ENCODE results near the gene COLGALT1.

Gene COLGALT1

DNA sequence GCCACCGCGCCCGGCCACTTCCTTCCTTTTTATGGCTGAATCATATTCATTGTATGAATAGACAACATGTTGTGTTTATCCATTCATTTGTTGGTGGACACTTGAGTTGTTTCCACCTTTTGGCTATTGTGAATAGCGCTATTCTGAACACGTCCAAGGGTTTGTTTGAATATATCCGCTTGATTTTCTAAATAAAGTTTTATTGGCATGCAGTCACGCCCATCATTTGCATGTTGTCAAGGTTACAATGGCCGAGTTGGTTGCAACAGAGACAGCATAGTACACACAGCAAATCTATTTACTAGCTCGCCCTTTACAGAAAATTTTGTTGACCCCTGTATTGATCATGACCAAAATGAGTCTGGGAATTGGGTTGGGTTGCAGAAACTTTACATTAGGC lies 43.5 kb downstream of the COLGALT1 start:
- no peak for DNase-seq (ENCODE audit: low read depth in 2 of 2)

DNA sequence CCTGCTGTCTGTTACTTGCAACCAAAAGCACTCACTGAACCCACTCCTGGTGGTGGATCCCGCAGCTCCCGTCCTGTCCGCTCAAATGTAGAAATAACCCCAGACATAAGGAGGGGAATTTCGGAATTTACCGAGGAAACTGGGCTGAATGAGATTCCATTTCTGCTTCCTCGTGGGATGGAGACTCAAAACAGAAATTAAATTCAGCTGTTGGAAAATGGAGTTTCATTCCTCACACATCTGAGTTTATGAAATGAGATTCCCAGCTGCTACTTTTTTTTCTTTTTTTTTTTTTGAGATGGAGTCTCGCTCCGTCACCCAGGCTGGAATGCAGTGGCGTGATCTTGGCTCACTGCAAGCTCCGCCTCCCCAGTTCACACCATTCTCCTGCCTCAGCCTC lies 44.3 kb downstream of the COLGALT1 start:
- DNase-seq (ENCODE audit: low read depth in 2 of 2) = no peak

DNA sequence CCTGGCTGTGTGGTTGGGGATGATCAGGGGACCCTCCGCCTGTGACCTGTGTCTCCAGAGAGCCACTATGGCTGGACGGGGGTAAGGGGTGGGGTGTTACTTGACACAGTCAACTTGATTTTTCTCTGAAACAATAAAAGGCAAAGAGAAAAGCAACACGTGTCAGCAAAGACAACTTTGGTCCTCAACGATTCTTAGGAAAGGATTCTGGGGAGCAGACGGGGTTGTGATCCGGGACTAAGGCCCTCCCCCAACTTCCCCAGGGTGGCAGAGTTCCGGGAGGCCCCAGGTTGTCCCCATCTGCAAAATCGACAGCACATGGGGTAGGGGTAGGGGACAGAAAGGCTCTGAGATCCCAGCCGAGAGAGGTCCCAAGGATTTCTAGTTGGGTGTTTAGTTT lies 46.2 kb downstream of the COLGALT1 start:
- no peak for DNase-seq (ENCODE audit: low read depth in 2 of 2)

DNA sequence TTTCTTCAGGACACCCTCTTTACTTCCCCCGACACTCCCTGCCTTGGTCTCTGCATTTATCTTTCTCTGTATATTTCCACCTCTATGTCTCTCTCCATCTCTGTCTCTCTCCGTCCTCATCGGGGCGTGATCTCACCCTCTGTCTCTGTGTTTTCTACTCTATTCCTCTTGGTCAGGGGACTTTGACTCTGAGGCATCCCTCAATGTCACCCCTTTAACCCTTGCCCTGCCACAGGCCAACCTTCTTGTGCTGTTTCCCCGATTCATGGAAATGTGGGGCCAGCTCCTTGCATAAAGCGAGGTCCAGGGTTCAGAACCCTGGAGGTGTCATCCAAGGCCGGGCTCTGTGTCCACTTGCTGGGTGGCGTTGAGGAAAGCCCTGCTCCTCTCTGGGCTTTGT lies 46.8 kb downstream of the COLGALT1 start:
- no peak for DNase-seq (ENCODE audit: low read depth in 2 of 2)

DNA sequence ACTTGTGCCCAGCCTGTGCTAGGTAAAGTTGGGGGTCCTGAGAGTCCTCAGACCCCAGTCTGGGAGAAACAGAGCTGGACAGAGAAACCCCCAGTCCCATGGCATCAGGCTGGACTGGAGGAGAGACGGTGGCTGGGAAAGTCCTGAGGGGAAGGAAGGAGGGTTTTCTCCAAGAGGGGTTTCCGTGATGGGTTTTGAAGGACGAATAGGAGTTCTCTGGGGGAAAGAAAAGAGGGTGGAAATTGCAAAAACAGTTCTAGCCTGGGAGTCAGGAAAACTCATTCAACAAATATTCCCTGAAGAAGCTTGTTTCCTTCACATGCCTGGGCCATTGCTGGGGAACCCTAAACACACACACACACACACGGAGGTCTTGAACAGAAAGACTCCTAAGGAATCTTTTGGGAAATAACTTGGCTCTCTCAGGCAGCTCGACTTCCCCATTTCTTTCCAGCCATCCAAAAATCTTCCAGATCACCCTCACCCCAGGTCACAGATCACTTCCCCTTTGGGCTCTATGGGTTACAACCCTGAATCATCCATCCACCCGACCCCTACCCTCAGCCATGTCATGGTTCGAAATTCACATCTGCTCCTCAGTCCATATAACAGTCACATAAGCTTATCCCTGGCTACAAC lies 47.5 kb downstream of the COLGALT1 start:
- no peak for DNase-seq (ENCODE audit: low read depth in 2 of 2)

DNA sequence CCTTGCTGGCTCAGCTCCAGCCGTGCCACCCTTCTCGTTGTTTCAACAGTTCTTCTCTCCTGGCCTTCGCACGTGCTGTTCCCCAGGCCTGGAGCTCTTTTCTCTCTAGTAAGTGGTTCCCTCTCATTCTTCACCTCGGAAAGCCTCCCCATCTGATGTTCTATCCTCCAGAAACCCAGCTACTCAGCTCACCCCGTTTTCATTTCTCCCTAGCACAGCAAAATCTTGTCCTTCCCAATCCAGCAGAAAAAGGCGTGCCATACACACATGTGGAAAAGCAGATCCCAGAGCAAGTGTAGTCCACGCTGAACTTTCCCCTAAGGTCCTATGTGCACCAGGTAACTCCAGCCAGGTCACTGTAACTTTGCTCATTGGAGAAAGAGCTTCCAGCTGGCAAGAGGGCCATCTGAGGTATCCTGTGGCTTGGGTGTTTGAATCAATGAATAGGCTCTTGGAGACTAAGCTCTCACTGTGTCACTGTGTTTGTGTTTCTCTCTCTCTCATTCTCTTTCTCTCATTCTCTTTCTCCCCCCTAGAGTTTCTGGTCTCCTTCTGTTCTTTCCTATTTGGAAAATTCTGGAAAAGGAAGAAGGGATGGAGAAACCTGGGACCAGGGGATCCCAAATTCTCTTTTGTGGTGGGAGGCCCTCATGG lies 49.0 kb downstream of the COLGALT1 start:
- DNase-seq (ENCODE audit: low read depth in 2 of 2) = no peak

DNA sequence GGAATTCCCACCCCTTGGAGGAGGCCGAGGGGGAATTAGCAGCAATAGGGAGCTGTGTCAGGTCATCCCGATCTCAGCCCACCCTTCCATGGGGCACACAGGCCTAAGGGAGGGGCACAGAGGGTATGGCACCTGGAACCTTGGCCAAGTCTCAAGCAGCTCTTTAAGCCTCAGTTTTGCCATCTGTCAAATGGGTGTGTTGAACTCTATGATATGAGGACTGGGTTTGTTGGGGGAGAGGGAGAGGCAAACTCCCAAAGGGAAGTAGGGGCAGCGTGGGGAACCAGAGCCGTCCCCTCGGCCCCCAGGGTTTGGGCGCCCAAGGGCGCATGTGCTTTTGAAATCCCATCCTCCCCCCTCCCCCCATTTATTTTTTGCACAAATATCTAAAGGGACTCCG lies 49.7 kb downstream of the COLGALT1 start:
- DNase-seq (ENCODE audit: low read depth in 2 of 2) = no peak

DNA sequence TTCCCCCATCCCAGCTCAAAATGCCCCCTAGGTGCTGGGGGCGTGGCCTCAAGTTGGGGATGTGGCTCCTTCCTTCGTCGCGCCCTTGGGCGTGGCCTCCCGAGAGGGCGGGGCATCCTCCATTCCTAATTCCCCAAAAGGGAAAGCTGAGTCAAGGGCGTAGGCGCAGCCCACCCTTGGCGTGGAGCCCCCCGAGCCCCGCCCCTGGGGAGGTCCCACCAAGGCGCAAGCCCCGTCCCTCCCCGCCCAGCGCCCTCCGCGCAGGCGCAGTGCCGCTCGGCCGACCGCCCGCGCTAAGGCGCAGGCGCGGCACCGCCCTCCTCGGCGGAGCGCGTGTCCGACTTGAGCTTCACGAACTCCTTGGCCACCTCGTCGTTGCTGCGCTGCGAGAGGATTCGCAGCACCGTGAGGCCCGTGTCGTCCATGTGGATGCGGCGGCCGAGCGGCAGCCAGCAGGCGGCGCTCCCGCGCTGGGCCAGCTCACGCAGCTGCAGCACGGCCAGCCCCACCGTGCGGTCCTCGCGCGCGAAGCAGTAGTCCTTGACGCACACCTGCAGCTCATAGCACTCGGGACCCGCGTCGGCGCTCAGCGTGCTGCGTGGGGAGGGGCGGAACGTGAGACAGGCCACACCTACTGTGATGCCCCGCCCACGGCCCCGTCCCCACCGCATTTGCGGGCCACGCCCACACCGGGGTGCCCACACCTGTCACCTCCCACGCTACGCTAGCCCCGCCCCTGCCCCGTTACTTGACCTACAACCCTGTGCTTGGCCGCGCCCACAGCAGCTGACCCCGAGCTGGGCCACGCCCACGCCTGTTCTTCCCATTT lies 50.5 kb downstream of the COLGALT1 start:
- DNase-seq (ENCODE audit: low read depth in 2 of 2) = peak; percentile 56 to 74

DNA sequence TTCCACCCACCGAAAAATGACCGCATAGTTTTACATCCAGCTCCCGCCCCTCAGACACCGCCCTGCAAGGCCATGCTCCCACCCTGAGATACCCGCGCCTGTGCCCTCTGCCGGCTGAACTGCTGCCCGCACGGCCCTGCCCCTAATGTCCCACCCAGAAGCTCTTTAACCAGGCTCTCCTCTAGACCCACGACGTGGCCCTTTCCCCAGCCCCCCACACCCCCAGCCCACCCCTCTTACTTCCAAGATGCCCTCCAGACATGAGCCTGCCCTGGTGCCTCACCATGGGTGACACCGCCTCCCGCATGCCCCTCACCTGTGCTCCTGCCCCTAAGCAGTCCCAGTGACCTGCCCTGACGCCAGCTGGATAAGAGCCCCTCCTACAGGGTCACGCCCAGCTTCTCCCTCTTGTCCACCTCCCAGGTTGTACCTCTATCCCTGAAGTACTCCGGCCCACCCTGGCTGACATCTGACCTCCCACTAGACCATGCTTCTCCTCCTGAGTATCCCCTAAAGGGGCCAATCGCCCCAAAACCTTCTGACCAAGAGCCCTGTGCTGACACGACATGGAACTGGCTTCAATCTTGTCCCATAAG lies 51.2 kb downstream of the COLGALT1 start:
- no peak for DNase-seq (ENCODE audit: low read depth in 2 of 2)

DNA sequence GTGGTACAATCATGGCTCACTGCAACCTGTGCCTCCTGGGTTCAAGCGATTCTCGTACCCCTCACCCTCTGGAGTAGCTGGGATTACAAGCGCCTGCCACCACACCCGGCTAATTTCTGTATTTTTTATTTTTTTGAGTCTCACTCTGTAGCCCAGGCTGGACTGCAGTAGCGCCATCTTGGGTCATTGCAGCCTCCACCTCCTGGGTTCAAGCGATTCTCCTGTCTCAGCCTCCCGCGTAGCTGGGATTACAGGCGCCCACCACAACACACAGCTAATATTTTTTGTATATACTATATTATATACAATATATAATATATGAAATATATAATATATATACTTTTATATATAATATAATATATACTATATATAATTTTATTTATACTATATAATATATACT lies 52.5 kb downstream of the COLGALT1 start:
- DNase-seq (ENCODE audit: low read depth in 2 of 2) = no peak

DNA sequence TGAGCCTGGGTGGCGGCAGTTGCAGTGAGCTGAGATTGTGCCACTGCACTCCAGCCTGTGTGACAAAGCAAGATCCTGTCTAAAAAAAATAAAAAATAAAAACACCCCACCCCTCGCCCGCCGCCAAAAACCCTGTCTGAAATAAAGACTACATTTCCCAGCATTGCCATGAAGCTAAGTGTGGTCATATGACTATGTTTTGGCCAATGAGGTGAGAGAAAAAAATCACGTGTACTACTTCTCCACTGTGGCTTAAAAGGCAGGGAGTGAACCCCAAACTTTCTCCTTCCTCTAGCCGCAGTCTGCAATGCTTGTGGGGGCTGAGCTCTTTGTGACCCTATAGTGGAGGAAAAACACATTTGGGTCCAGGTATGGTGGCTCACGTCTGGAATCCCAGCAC lies 54.9 kb downstream of the COLGALT1 start:
- no peak for DNase-seq (ENCODE audit: low read depth in 2 of 2)

DNA sequence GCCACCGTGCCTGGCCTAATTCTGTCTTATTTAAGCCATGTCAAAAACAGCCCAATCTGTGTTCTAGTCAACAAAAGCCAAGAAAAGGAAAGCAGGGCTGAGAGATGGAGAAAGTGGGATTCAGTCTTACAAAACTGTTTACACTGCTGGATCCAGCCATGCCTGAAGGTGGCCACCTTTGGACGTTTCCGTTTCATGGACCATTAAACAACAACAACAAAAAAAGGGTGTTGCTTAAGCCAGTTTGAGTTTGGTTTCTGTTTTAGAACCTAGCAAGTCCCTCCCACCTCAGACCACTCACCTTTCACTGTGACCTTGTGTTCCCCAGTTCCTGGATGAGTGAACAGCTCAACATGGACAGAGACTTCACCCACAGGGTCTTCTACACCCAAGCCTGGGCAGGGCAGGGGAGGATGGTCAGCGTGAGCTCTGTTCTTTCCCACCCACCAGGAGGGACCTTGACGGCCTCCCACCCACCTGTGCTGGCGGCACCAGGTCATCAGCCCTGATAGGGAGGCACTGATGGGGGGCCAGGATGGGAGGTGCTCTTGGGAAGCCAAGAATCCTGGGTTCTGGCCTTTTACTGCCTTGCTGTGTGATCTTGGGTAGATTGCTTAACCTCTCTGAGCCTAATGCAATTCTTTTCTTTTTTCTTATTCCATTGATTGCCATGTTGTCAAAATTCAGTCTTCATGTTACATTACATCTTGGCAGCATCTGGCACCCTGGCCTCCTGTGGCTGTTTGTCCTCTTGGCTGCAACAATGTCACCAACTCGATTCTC lies 56.2 kb downstream of the COLGALT1 start:
- DNase-seq (ENCODE audit: low read depth in 2 of 2) = no peak

DNA sequence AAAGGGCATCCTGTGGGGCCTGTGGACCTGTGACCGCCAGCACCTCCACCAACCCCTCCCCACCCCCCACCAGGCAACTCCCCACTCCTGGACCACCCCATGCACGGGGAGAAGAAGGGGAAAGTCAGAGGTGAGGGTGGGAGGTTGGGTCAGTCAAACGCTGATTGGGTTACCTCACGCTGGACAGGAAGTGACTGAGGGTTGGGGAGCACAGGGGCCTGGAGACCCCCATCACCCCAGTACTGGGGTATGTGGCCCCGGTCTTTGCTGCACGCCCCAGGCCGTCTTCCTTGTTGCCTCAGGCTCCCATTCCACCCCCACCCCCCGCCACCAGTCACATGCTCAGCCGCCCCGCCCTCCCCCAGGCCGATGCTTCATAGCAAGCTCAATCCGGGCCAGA lies 59.0 kb downstream of the COLGALT1 start:
- DNase-seq (ENCODE audit: low read depth in 2 of 2) = no peak

DNA sequence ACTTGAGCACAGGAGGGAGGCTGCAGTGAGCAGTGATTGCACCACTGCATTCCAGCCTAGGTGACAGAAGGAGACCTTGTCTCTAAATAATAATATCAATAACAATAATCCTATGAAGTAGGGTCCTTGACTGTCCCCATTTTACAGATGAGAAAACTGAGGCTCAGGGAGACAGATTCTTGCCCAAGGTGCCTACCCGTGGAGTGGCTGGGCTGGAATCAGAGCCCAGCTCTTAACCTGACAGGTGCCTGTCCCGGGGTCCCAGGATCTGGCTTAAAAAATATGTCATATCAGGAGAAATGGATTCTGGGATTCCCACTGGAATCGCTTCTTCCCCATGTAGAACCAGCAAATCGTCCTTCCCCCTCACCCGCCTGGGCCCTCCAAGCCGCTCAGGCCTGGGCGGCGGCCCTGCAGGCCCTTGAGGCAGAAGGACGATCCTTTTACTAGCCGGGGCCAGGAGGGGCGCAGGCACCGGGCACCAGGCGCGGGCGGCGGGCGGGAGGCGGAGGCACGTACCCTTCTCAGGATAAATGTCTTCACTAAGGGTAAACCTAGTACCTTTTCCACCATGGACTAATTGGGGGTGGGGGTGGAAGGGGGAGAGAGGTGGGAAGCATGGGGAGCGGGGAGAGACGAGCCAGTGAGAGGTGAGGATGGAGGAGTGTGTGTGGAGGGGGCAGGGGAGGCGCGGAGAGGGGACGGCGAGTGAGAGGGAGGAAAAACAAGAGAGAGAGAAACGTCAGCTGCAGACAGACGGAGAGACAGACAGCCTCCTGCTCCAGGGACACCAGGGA lies 60.6 kb downstream of the COLGALT1 start:
- DNase-seq (ENCODE audit: low read depth in 2 of 2) = no peak

DNA sequence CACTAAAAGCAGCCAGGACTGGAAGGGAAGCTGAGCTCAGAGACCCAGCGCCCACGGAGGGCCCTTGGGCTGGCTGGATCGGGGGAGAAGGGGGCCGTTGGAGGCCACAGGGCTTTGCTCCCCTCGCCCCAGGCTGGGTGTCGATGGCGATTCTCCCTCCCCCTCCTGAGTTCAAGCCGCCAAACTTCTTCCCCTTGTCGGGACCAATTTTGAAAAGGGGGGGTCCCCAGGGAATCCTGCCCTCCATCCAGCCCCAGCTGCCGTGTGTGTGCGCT lies 61.2 kb downstream of the COLGALT1 start:
- no peak for DNase-seq (ENCODE audit: low read depth in 2 of 2)

DNA sequence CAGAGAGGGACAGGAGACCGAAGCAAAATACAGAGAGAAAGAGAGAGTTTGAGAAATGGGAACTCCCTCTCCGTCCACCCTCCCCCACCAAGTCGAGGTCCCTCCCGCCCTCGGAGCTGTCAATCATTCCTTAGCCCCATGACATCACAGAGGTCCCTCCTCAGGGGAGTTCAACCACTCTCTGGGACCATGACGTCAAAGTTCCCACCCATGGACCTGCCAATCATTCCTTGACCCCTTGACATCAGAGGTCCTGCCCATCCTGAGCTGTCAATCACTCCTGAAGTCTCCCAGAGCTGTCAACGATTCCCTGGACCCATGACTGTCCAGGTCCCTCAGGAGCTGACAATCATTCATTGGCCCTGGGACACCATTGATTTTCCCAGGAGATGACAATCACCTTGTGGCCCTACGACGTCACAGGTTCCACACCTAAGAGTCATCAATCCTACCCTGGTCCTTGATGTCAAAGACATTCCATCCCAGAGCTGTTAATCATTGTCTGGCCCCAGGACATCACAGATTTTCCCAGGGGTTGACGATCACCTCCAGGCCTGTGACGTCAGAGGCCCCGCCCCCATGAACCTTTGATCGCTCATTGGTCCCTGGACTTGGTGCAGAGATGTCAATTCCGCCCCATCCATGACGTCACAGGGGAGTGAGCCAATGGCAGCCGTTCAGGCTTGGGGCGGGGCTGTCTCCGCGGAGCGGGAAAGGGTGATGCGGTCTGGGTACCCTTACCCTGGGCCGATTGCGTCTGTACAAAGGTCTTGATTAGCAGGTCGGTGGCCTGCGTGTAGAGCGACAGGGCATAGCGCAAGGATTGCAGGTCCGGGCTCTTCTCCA lies 61.7 kb downstream of the COLGALT1 start:
- DNase-seq (ENCODE audit: low read depth in 2 of 2) = no peak

DNA sequence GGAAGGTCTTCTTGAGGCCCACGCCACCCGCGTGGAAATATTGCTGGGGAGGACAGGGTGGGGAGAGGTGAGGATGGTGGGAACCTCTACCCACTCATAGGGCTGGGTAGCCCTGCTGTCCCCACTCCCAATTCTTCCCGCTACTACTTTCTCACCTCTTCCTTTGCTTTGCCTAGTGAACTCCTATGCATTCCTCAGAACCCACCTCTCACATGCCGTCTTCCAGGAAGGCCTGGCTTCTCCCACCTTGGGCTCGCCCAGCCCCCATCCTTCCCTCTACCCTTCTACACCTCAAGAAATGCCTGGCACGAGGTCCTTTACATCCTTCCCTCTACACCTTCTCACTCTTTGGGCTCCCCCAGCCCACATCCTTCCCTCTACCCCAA lies 62.4 kb downstream of the COLGALT1 start:
- no peak for DNase-seq (ENCODE audit: low read depth in 2 of 2)

DNA sequence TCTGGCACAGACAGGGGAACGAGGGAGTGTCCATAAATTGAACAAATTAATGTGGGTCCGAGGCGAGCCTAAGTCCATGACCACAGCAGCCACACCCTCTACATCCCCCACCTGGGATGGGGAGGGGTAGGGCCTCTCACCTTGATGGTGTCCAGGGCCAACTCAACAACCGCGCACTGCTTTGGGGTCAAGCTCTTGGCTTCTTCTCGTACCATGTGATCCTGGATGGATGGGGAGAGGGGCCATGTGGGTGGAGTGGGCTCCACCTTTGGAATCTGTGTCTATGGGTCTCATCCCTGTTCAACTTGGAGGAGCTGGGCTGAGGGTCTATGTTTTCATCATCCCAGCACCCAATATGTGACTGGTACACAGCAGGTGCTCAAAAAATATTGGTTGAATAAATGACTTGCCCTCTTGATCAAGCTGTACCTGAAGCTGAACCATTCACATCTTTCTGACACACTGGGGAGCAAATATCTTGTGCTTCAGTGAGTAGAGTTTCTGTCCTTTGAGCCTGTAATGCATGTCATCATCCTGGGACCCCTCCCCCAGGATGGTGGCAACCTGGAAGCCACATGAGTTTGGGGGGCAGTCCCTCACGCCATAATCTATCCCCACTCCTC lies 62.9 kb downstream of the COLGALT1 start:
- no peak for DNase-seq (ENCODE audit: low read depth in 2 of 2)

DNA sequence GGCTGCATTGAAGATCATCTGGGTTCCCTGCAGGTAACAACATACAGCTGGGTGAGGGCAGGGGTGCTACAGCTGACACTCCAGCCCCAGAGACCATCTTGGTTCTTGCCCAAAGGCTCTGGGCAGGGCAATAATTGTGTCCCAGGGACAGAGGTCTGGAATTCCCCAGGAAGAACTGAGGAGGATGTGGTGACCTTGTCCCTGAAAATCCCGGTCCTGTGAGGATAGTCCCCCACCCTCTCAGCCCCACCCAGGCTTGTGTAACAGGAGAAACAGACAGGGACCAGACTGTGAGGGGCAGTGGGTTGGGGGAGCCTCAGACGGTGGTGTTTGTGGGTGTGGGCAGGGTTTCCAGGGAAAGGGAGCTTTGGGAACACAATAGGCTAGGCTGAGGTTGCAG lies 63.5 kb downstream of the COLGALT1 start:
- no peak for DNase-seq (ENCODE audit: low read depth in 2 of 2)

DNA sequence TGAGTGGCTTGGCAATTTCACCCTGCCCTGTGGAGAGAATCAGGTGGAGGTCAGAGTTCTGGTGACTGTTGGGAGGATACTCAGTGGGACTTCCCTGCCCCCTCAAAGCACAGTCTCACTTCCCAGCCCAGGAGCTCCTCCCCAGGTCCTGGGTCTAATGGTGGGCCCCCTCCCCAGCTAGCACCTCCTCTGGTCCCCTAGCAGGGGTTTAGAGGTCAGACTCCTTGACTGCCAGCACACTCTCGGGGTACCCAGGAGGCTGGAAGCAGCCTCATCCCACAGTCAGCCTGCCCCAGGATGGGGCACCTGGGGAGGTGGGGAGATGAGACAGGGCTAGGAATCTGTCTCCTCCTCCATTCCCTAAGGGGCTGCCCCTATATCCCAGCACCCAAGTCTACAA lies 65.2 kb downstream of the COLGALT1 start:
- no peak for DNase-seq (ENCODE audit: low read depth in 2 of 2)

Data from activated CD8-positive, alpha-beta memory T cell treated with anti-CD3 and anti-CD28 coated beads for 4 hours (primary cell).